HL-60/S4 treated with phorbol 12-myristate 13-acetate at 8.2 ng/mL for 4 days and 3 days (cell line): ENCODE results near the gene ANKFY1.

ENCODE experiments used
- in situ Hi-C: fragments of 300-500 bp; cut with MboI; formaldehyde crosslinking; loops from 2 replicates; pipeline ENCODE4 v1.15.0; 2022; ENCODE audit warnings: low sequenced_read_pairs

The ANKFY1 gene

GRCh38 chr17:4135489-4135888 lies 128.3 kb downstream of the ANKFY1 start:
- in situ Hi-C loops, result no loop called here

DNA sequence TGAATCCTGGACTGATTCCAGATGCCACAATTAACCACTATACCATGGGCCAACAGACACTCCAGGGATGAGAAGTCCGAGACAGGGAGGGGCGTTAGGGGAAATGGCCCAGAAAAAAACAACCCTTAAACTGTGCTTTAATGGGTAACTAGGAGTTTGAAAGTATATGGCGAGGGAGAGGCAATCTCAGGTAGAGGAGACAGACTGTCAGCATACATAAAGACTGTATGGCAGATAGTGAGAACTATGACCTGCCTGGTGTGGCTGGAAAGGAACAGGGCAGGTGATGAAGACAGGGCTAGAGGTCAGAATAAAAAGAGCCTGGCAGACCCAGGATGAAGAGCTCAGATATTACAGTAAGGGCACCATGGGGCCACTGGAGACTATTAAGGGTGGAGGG lies 129.1 kb downstream of the ANKFY1 start:
- in situ Hi-C loops, result no loop called here

- in situ Hi-C loops, result no loop called here
These were observed 133.1 kb downstream of the ANKFY1 start for GRCh38 chr17:4130715-4131114.

DNA sequence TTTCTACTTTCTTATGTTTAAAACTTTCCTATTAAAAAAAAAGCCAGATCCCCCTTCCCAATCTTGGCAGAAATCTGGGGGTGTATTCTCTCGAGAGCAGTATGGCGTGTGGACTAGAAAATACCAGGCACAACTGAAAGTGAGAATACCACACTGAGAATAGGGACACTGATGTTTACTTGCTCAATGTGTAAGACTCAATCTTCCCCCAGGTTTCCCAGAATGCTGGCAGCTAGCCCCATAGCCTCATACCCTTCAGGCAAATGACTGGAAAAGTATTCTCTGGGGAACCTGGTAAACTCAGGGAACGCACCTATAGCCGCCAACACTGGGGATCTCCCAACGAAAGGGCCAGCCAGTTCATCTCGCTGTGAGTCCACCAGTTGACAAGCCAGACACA lies 136.2 kb downstream of the ANKFY1 start:
- in situ Hi-C loops, result no loop called here

GRCh38 chr17:4125552-4125951 lies 138.2 kb downstream of the ANKFY1 start:
- in situ Hi-C loops, result no loop called here

- in situ Hi-C loops, result no loop called here
These were observed 138.8 kb downstream of the ANKFY1 start for GRCh38 chr17:4124999-4125398.

- in situ Hi-C loops, result no loop called here
These were observed 143.4 kb downstream of the ANKFY1 start for GRCh38 chr17:4120332-4120731.

DNA sequence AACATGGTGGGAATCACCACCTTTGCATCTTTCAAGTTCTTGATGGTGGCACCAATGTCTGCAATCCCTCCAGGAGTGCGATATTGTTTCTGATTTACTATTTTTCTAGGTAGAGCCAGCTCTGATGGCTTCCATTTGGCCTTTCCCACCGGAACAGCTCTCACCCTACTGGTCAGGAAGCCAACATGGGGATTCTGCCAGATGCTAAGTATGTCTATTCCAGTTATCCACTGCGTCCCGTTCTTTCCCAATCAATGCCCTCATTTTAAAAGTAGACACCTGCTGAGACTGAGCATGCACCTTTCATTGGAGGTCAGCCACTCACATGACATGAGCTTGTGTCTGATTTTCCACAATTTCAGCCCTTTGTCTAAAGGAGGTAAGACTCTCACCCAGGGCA lies 144.5 kb downstream of the ANKFY1 start:
- in situ Hi-C loops, result no loop called here

DNA sequence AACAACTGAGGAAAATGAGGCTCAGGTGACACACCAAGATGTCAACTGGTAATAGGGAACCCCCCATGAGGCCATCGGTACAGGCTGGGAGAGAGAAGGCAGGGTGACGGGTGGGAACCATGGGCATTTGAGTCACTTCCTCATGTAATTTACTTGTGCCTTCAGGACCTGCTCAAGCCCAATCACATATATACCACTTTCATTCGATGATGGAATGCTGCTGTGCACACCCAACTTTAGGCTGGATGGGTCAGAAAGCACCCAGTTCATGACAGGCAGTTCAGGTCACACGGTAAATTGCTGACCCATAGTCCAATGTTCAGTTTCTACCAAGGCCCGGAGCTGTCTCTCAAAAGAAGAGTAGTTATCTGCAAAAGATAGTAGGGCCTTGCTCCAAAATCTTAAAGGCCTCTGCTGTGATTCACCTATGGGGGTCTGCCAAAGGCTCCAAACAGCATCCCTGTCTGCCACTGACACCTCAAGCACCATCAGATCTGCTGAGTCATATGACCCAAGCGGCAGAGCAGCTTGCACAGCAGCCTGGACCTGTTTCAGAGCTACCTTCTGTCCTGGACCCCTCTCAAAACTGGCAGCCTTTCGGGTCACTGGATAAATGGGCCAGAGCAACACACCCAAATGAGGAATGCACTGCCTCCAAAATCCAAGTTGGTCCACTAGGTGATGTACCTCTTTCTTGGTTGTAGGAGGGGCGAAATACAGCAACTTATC lies 145.6 kb downstream of the ANKFY1 start:
- in situ Hi-C loops, result no loop called here

- in situ Hi-C loops, result no loop called here
These were observed 147.3 kb downstream of the ANKFY1 start for GRCh38 chr17:4116516-4116915.
